H9 (cell line): ENCODE results near the gene FAM107A. TPM values are rescaled to one million over a fixed set of nuclear protein-coding genes. Genes with fewer than 3 reads are reported as not detected.

ENCODE experiments used
- DNase-seq: peaks from one replicate; pipeline ENCODE4 v3.0.0-alpha.2; 2017
- H2AFZ ChIP-seq: one replicate; pipeline ENCODE4 v1.6.1; 2013; ENCODE audit warnings: mild to moderate bottlenecking, low read length, control low read depth, moderate library complexity
- H2AK5ac ChIP-seq: 2 replicates; pipeline ENCODE4 v1.6.1; 2013; ENCODE audit warnings: low read length, control low read depth, mixed read lengths; ENCODE audit not compliant: insufficient read length
- H2BK120ac ChIP-seq: one replicate; pipeline ENCODE4 v1.6.1; 2013; ENCODE audit warnings: low read depth, mild to moderate bottlenecking, low read length, control low read depth, inconsistent platforms; ENCODE audit not compliant: poor library complexity, severe bottlenecking
- H2BK12ac ChIP-seq: 2 replicates; pipeline ENCODE4 v1.6.1; 2013; ENCODE audit warnings: low read length, control low read depth, mixed read lengths, low read depth; ENCODE audit not compliant: insufficient read length
- H2BK15ac ChIP-seq: 2 replicates; pipeline ENCODE4 v1.6.1; 2013; ENCODE audit warnings: low read depth, low read length, control low read depth
- H2BK20ac ChIP-seq: one replicate; pipeline ENCODE4 v1.6.1; 2013; ENCODE audit warnings: low read depth, mild to moderate bottlenecking, low read length, control low read depth, inconsistent platforms; ENCODE audit not compliant: poor library complexity, severe bottlenecking
- H2BK5ac ChIP-seq: 2 replicates; pipeline ENCODE4 v1.6.1; 2013; ENCODE audit warnings: low read length, control low read depth, mixed read lengths; ENCODE audit not compliant: insufficient read length
- H3K14ac ChIP-seq: 2 replicates; pipeline ENCODE4 v1.6.1; 2013; ENCODE audit warnings: low read length, control low read depth; ENCODE audit not compliant: insufficient read depth
- H3K18ac ChIP-seq: 2 replicates; pipeline ENCODE4 v1.6.1; 2013; ENCODE audit warnings: low read depth, mild to moderate bottlenecking, mixed read lengths, low read length, control low read depth; ENCODE audit not compliant: insufficient read length
- H3K23ac ChIP-seq: 2 replicates; pipeline ENCODE4 v1.6.1; 2013; ENCODE audit warnings: low read length, control low read depth, mixed read lengths, low read depth; ENCODE audit not compliant: insufficient read length
- H3K23me2 ChIP-seq: 2 replicates; pipeline ENCODE4 v1.6.1; 2013; ENCODE audit warnings: low read depth, mild to moderate bottlenecking, mixed read lengths, low read length, control low read depth; ENCODE audit not compliant: insufficient read length, poor library complexity, severe bottlenecking
- H3K27ac ChIP-seq: 2 replicates; pipeline ENCODE4 v1.5.1; 2013; ENCODE audit warnings: low read length, control low read depth, mixed read lengths, low read depth; ENCODE audit not compliant: insufficient read length
- H3K27me3 ChIP-seq: 2 replicates; pipeline ENCODE4 v1.6.1; 2013; ENCODE audit warnings: low read length, control low read depth, inconsistent platforms; ENCODE audit not compliant: insufficient read depth
- H3K4ac ChIP-seq: 2 replicates; pipeline ENCODE4 v1.6.1; 2013; ENCODE audit warnings: low read depth, mild to moderate bottlenecking, control low read depth, inconsistent platforms, low read length, moderate library complexity
- H3K4me1 ChIP-seq: 2 replicates; pipeline ENCODE4 v1.6.1; 2013; ENCODE audit warnings: low read length, control low read depth, inconsistent platforms; ENCODE audit not compliant: insufficient read depth
- H3K4me2 ChIP-seq: 2 replicates; pipeline ENCODE4 v1.6.1; 2013; ENCODE audit warnings: low read length, control low read depth, mixed read lengths; ENCODE audit not compliant: insufficient read length, insufficient read depth
- H3K56ac ChIP-seq: 2 replicates; pipeline ENCODE4 v1.6.1; 2013; ENCODE audit warnings: low read depth, mild to moderate bottlenecking, mixed read lengths, low read length, control low read depth; ENCODE audit not compliant: insufficient read length
- H3K79me1 ChIP-seq: 2 replicates; pipeline ENCODE4 v1.6.1; 2013; ENCODE audit warnings: low read depth, mild to moderate bottlenecking, moderate library complexity, low read length, control low read depth, inconsistent platforms; ENCODE audit not compliant: insufficient read depth, poor library complexity, severe bottlenecking
- H3K79me2 ChIP-seq: 2 replicates; pipeline ENCODE4 v1.6.1; 2013; ENCODE audit warnings: low read length, control low read depth, inconsistent platforms; ENCODE audit not compliant: insufficient read depth
- H3K9ac ChIP-seq: 2 replicates; pipeline ENCODE4 v1.6.1; 2013; ENCODE audit warnings: low read length, control low read depth, mixed read lengths; ENCODE audit not compliant: insufficient read length; ENCODE audit errors: extremely low read depth
- H3K9me3 ChIP-seq: one replicate; pipeline ENCODE4 v1.6.1; 2013; ENCODE audit warnings: low read depth, low read length, inconsistent platforms; ENCODE audit not compliant: control insufficient read depth
- H3T11ph ChIP-seq: one replicate; pipeline ENCODE4 v1.6.1; 2013; ENCODE audit warnings: mild to moderate bottlenecking, low read length, control low read depth, inconsistent platforms
- H4K20me1 ChIP-seq: one replicate; pipeline ENCODE4 v1.6.1; 2013; ENCODE audit not compliant: control insufficient read depth, insufficient read length, insufficient read depth
- H4K5ac ChIP-seq: 2 replicates; pipeline ENCODE4 v1.6.1; 2013; ENCODE audit warnings: low read depth, mild to moderate bottlenecking, mixed read lengths, low read length, control low read depth; ENCODE audit not compliant: insufficient read length
- H4K8ac ChIP-seq: replicated peaks from 2 replicates; pipeline ENCODE4 v1.6.1; 2013; ENCODE audit warnings: low read length, control low read depth, mixed read lengths, low read depth; ENCODE audit not compliant: insufficient read length
- H4K91ac ChIP-seq: 2 replicates; pipeline ENCODE4 v1.6.1; 2013; ENCODE audit warnings: low read depth, mild to moderate bottlenecking, moderate library complexity, mixed read lengths, low read length, control low read depth; ENCODE audit not compliant: insufficient read length
- H3K27ac Mint-ChIP-seq, 3 experiments: 2 replicates in 2 of 3; 3 replicates in 1 of 3; pipeline ENCODE4 v1.8.0; 2020 to 2021; ENCODE audit warnings: mixed read lengths in 3 of 3, mild to moderate bottlenecking in 1 of 3, moderate library complexity in 1 of 3
- H3K27me3 Mint-ChIP-seq: 2 replicates; pipeline ENCODE4 v1.8.0; 2021; ENCODE audit warnings: low read depth, mild to moderate bottlenecking, moderate library complexity, mixed read lengths
- H3K36me3 Mint-ChIP-seq, 3 experiments: 2 replicates in 2 of 3; 3 replicates in 1 of 3; pipeline ENCODE4 v1.8.0; 2020 to 2021; ENCODE audit warnings: low read depth in 3 of 3, mixed read lengths in 3 of 3; ENCODE audit not compliant: insufficient read depth in 1 of 3
- H3K4me1 Mint-ChIP-seq, 2 experiments: 2 replicates each; pipeline ENCODE4 v1.8.0; 2020; ENCODE audit warnings: mixed read lengths in 2 of 2
- H3K4me3 Mint-ChIP-seq, 2 experiments: 2 replicates in 1 of 2; 3 replicates in 1 of 2; pipeline ENCODE4 v1.8.0; 2020 to 2021; ENCODE audit warnings: mild to moderate bottlenecking in 2 of 2, mixed read lengths in 2 of 2, moderate library complexity in 1 of 2
- H3K9me3 Mint-ChIP-seq, 2 experiments: 2 replicates in 1 of 2; 3 replicates in 1 of 2; pipeline ENCODE4 v1.8.0; 2020; ENCODE audit warnings: mild to moderate bottlenecking in 2 of 2, mixed read lengths in 2 of 2, moderate library complexity in 1 of 2
- WGBS: extraction: QIAGEN DNeasy Blood & Tissue Kit; methylation state at CpG from one replicate; pipeline ENCODE4 v1.1.7; 2013; ENCODE audit warnings: missing lambda C conversion rate, low lambda C conversion rate, mixed read lengths; ENCODE audit not compliant: insufficient read length; ENCODE audit errors: extremely low coverage; 5-methylcytosine and 5-hydroxymethylcytosine counted together
- total RNA-seq: library from RNA; stranded (reverse); gene quantifications from 2 replicates; pipeline ENCODE4 v1.2.1, GENCODE V29; 2021
- TF ChIP-seq, protein P1 (sequence below): fragments of 200-600 bp; sonication (generic); conservative IDR thresholded peaks from 3 replicates; pipeline ENCODE4 v1.8.0; 2021; ENCODE audit warnings: antibody characterized with exemption, mild to moderate bottlenecking

Gene FAM107A
- total RNA-seq, 1 experiment from 2014 or later = 0.11 TPM

DNA sequence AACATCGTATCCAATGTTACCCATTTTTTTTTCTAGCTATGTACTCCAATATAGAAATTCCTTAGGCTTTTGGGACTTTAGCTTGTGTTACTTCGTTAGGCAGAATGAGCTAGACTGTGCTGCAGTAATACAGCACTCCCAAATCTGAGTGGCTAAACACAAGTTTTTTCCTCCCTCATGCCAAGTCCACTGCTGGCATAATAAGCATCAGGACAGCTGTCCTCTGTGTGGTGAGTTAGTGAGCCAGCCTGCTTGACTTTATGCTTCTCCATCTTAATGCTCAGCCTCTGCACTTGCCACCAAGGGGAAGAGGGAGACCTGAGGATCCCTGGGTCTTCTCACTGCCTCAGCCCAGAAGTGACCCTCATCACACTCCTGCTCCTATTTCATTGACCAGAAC lies 22.0 kb downstream of the FAM107A start:
- no peak overlapping the region for H3K27ac Mint-ChIP-seq

More for the DNA sequence above, 22.0 kb downstream of the FAM107A start:
- H3K9ac ChIP-seq = no peak overlapping the region
- no peak overlapping the region for H3K56ac ChIP-seq
- no peak overlapping the region for H3K4ac ChIP-seq
- H3K4me2 ChIP-seq = no peak overlapping the region
- H3K4me1 ChIP-seq = no peaks in the 10 kb centered on the region
- no peak overlapping the region for H2BK120ac ChIP-seq
- H2BK12ac ChIP-seq = no peak overlapping the region
- peaks cover 15 to 16% of the 10 kb centered on the region in 2 experiments for H3K9me3 Mint-ChIP-seq
- H4K5ac ChIP-seq = no peak overlapping the region
- H3K79me1 ChIP-seq = no peaks in the 10 kb centered on the region
- H3K14ac ChIP-seq = no peak overlapping the region
- no peak overlapping the region for H2AFZ ChIP-seq
- no peak overlapping the region for H3K27ac ChIP-seq
- H3K27me3 Mint-ChIP-seq = peaks cover 4% of the 10 kb centered on the region
- H3K36me3 Mint-ChIP-seq = peaks cover 4 to 15% (median 6%) of the 10 kb centered on the region in 3 experiments
- H3K23ac ChIP-seq = no peak overlapping the region
- no peaks in the 10 kb centered on the region for H3K9me3 ChIP-seq
- no peak overlapping the region for H4K91ac ChIP-seq
- no peak overlapping the region for H2BK20ac ChIP-seq
- no peak overlapping the region for H2BK5ac ChIP-seq
- peaks cover 12 to 15% of the 10 kb centered on the region in 2 experiments for H3K4me1 Mint-ChIP-seq
- no peak overlapping the region for H3K18ac ChIP-seq
- H2AK5ac ChIP-seq = no peak overlapping the region
- no peaks in the 10 kb centered on the region for H3K23me2 ChIP-seq
- WGBS = no CpG with 5 or more reads among the region's 2 CpGs
- H3K79me2 ChIP-seq = no peaks in the 10 kb centered on the region
- TF ChIP-seq, protein P1, sequence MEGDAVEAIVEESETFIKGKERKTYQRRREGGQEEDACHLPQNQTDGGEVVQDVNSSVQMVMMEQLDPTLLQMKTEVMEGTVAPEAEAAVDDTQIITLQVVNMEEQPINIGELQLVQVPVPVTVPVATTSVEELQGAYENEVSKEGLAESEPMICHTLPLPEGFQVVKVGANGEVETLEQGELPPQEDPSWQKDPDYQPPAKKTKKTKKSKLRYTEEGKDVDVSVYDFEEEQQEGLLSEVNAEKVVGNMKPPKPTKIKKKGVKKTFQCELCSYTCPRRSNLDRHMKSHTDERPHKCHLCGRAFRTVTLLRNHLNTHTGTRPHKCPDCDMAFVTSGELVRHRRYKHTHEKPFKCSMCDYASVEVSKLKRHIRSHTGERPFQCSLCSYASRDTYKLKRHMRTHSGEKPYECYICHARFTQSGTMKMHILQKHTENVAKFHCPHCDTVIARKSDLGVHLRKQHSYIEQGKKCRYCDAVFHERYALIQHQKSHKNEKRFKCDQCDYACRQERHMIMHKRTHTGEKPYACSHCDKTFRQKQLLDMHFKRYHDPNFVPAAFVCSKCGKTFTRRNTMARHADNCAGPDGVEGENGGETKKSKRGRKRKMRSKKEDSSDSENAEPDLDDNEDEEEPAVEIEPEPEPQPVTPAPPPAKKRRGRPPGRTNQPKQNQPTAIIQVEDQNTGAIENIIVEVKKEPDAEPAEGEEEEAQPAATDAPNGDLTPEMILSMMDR = no peak
- no peak overlapping the region for H4K8ac ChIP-seq
- H2BK15ac ChIP-seq = no peak overlapping the region
- peak; percentile 4 for DNase-seq
- H3K4me3 Mint-ChIP-seq = no peak overlapping the region
- no peaks in the 10 kb centered on the region for H4K20me1 ChIP-seq
- no peak overlapping the region for H3T11ph ChIP-seq
- no peaks in the 10 kb centered on the region for H3K27me3 ChIP-seq
